Measurements from ENCODE around the gene TCERG1L. TPM values are rescaled to one million over a fixed set of nuclear protein-coding genes. Genes with fewer than 3 reads are reported as not detected.

Gene TCERG1L
- total RNA-seq, 1 experiment from 2014 or later, result 0.05 TPM

- in situ Hi-C loops (cut with HindIII; ENCODE audit: low pct_unique_long_range_greater_than_20kb, low sequenced_read_pairs), result no loop called here
- DNase-seq (ENCODE audit: low read depth, low spot score), result no peak
Measured at GRCh38 chr10:131277278-131277677, 34.2 kb downstream of the TCERG1L start.

GRCh38 chr10:131275691-131276090, 35.8 kb downstream of the TCERG1L start:
- DNase-seq (ENCODE audit: low read depth, low spot score), result no peak
- in situ Hi-C loops (cut with HindIII; ENCODE audit: low pct_unique_long_range_greater_than_20kb, low sequenced_read_pairs), result no loop called here

- in situ Hi-C loops (cut with HindIII; ENCODE audit: low pct_unique_long_range_greater_than_20kb, low sequenced_read_pairs), result no loop called here
- DNase-seq (ENCODE audit: low read depth, low spot score), result no peak
Measured at GRCh38 chr10:131274883-131275282, 36.6 kb downstream of the TCERG1L start.

- in situ Hi-C loops (cut with HindIII; ENCODE audit: low pct_unique_long_range_greater_than_20kb, low sequenced_read_pairs), result no loop called here
- no peak for DNase-seq (ENCODE audit: low read depth, low spot score)
Measured at GRCh38 chr10:131274133-131274880, 37.2 kb downstream of the TCERG1L start.

- no peak for DNase-seq (ENCODE audit: low read depth, low spot score)
- in situ Hi-C loops (cut with HindIII; ENCODE audit: low pct_unique_long_range_greater_than_20kb, low sequenced_read_pairs), result no loop called here
Measured at GRCh38 chr10:131273476-131273875, 38.0 kb downstream of the TCERG1L start.

- no peak for DNase-seq (ENCODE audit: low read depth, low spot score)
- in situ Hi-C loops (cut with HindIII; ENCODE audit: low pct_unique_long_range_greater_than_20kb, low sequenced_read_pairs), result no loop called here
Measured at GRCh38 chr10:131272897-131273451, 38.5 kb downstream of the TCERG1L start.

- in situ Hi-C loops (cut with HindIII; ENCODE audit: low pct_unique_long_range_greater_than_20kb, low sequenced_read_pairs), result no loop called here
- DNase-seq (ENCODE audit: low read depth, low spot score), result no peak
Measured at GRCh38 chr10:131271966-131272365, 39.6 kb downstream of the TCERG1L start.

GRCh38 chr10:131271195-131271880, 40.2 kb downstream of the TCERG1L start:
- DNase-seq (ENCODE audit: low read depth, low spot score), result no peak
- in situ Hi-C loops (cut with HindIII; ENCODE audit: low pct_unique_long_range_greater_than_20kb, low sequenced_read_pairs), result no loop called here

GRCh38 chr10:131270461-131271190, 40.9 kb downstream of the TCERG1L start:
- no peak for DNase-seq (ENCODE audit: low read depth, low spot score)
- in situ Hi-C loops (cut with HindIII; ENCODE audit: low pct_unique_long_range_greater_than_20kb, low sequenced_read_pairs), result no loop called here

- DNase-seq (ENCODE audit: low read depth, low spot score), result no peak
- in situ Hi-C loops (cut with HindIII; ENCODE audit: low pct_unique_long_range_greater_than_20kb, low sequenced_read_pairs), result no loop called here
Measured at GRCh38 chr10:131269776-131270460, 41.6 kb downstream of the TCERG1L start.

GRCh38 chr10:131267814-131268095, 43.8 kb downstream of the TCERG1L start:
- in situ Hi-C loops (cut with HindIII; ENCODE audit: low pct_unique_long_range_greater_than_20kb, low sequenced_read_pairs), result no loop called here
- DNase-seq (ENCODE audit: low read depth, low spot score), result no peak

- DNase-seq (ENCODE audit: low read depth, low spot score), result no peak
- in situ Hi-C loops (cut with HindIII; ENCODE audit: low pct_unique_long_range_greater_than_20kb, low sequenced_read_pairs), result no loop called here
Measured at GRCh38 chr10:131266936-131267813, 44.3 kb downstream of the TCERG1L start.

GRCh38 chr10:131264110-131264788, 47.3 kb downstream of the TCERG1L start:
- in situ Hi-C loops (cut with HindIII; ENCODE audit: low pct_unique_long_range_greater_than_20kb, low sequenced_read_pairs), result no loop called here
- DNase-seq (ENCODE audit: low read depth, low spot score), result no peak

GRCh38 chr10:131261890-131262475, 49.5 kb downstream of the TCERG1L start:
- no peak for DNase-seq (ENCODE audit: low read depth, low spot score)
- in situ Hi-C loops (cut with HindIII; ENCODE audit: low pct_unique_long_range_greater_than_20kb, low sequenced_read_pairs), result no loop called here

- no peak for DNase-seq (ENCODE audit: low read depth, low spot score)
- in situ Hi-C loops (cut with HindIII; ENCODE audit: low pct_unique_long_range_greater_than_20kb, low sequenced_read_pairs), result no loop called here
Measured at GRCh38 chr10:131260452-131261211, 50.9 kb downstream of the TCERG1L start.

- in situ Hi-C loops (cut with HindIII; ENCODE audit: low pct_unique_long_range_greater_than_20kb, low sequenced_read_pairs), result no loop called here
- no peak for DNase-seq (ENCODE audit: low read depth, low spot score)
Measured at GRCh38 chr10:131260031-131260430, 51.5 kb downstream of the TCERG1L start.
